GM12892 (cell line): Measurements from ENCODE around the gene NPAS1.

Source experiments
- POLR2A ChIP-seq: IDR thresholded peaks from 2 replicates; pipeline ENCODE4 v1.6.1; 2011; ENCODE audit warnings: low read depth, low read length, control low read depth
- POLR2AphosphoS5 ChIP-seq: IDR thresholded peaks from 2 replicates; pipeline ENCODE4 v1.6.1; 2011; ENCODE audit warnings: low read depth, low read length, control low read depth
- TAF1 ChIP-seq: IDR thresholded peaks from 2 replicates; pipeline ENCODE4 v1.6.1; 2011; ENCODE audit warnings: low read depth, mild to moderate bottlenecking, control low read depth, low read length, borderline replicate concordance

DNA sequence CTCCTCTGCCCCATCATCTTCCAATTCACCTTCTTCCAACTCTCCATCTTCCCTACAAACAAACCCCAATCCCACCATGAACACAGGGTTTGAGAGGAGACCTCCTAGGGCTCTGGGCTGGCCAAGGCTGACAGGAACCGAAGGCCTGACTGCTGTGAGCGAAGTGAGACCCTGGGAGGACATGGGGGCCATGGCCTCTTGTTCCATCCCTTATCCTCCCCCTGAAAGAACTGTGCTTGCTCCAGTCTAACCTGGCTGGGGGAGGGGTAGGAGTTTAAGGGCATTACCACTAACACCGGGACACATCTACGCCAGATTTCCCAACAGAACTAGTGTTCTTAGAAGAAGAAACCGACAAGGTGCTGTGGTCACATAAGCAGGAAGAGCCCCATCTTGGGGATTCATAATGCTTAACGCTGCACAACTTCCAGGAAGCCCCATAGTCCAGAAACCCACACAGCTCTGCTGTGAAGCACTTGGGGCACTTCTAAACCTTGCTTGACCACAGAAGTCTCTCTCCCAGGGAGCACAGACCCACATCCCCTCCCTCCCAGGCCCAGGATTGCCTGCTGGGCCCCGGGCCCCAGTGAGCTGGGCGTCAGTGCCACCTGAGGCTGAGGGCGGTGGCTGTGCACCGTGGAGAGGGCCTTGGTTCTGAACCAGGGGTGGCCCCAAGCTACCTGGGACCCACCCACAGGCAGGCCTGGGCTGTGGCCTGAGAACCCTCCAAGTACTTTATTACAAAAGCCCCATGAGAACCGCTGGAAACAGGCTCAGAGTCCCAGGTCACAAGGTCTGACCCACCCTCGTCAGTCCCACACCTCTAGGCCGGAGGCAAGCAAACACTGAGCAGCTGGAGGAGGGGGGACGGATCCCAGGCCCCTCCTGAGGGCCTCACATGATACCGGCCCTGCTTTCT, 75.2 kb downstream of the NPAS1 start:
- TF ChIP-seq POLR2A (no peak), TAF1 (no peak), POLR2AphosphoS5 (peak; percentile 15; the same call in 1 of the 2 replicates)
